ENCODE measurements around the gene KRTAP10-6. TPM values are rescaled to one million over a fixed set of nuclear protein-coding genes. Genes with fewer than 3 reads are reported as not detected.
"Not testable (repeated sequence)": the region's sequence is repeated elsewhere in the genome, so short reads cannot be mapped to it uniquely, and the experiment has no call there.

The KRTAP10-6 gene
- total RNA-seq, 2 experiments from 2014 or later = not detected

DNA sequence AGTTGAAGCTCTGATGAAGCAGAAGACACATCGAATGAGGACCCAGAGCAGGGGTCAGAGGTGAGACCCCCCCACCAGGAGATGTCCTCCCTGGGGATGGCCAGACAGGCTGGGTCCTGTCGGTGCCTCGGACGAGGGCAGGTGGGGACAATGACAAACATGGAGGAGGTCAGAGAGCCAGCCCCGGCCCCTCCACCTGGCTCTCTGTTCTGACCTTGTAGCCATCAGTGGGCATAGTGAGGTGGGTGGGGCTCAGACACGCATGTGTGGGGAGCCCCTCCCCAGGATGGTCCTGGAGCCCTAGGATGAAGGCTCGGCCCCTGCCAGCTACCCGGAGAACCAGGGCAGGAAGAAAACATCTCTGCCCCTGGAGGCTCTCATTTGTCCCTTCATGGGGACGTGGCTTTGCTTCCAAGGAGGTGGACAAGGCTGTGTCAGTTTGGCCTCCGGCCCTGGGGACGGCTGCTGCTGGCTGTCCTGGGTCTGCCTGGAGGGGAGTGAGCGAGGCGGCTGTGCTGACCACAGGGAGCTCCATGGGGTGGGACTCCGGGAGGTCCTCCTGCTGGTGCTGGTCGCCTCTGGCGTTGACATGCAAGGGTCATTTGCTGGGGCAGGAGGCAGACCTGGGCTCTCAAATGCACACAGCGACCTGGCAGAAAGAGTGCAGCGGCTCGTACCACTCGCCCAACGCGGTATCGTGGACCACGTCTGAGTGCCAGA is 2.6 kb downstream of the KRTAP10-6 start:
- ChIA-PET CTCF (no interaction called here), POLR2A (no interaction called here)
- Mint-ChIP-seq H3K27me3 (peaks cover 33% of the 10 kb centered on the region), H3K4me1 (peaks cover 2% of the 10 kb centered on the region), H3K4me3 (no peak overlapping the region), H3K27ac (no peak overlapping the region), H3K36me3 (ENCODE audit: low read depth) (no peaks in the 10 kb centered on the region), H3K9me3 (no peaks in the 10 kb centered on the region)
- no peak for DNase-seq

DNA sequence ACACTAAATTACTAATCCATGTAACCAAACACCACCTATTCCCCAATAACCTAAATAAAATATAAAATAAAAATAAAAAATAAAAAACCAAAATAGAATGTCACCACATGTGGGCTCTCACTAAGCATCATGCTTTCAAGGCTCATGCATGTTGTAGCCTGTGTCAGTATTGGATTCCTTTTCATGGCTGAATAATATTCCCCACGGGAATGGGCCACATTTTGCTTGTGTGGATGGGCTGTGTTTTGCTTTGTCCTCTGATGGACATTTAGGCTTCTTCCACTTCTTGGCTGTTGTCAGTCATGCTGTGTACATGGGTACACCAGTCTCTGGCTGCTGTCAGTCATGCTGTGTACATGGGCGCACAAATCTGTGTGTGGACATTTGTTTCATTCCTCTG is 3.2 kb downstream of the KRTAP10-6 start:
- no peak overlapping the region for H3K27ac Mint-ChIP-seq
- H3K27me3 Mint-ChIP-seq = peaks cover 34% of the 10 kb centered on the region
- no peaks in the 10 kb centered on the region for H3K36me3 Mint-ChIP-seq (ENCODE audit: low read depth)
- H3K4me3 Mint-ChIP-seq = no peak overlapping the region
- no peaks in the 10 kb centered on the region for H3K9me3 Mint-ChIP-seq
- ChIA-PET POLR2A (no interaction called here), CTCF (no interaction called here)
- DNase-seq = no peak
- H3K4me1 Mint-ChIP-seq = peaks cover 6% of the 10 kb centered on the region

DNA sequence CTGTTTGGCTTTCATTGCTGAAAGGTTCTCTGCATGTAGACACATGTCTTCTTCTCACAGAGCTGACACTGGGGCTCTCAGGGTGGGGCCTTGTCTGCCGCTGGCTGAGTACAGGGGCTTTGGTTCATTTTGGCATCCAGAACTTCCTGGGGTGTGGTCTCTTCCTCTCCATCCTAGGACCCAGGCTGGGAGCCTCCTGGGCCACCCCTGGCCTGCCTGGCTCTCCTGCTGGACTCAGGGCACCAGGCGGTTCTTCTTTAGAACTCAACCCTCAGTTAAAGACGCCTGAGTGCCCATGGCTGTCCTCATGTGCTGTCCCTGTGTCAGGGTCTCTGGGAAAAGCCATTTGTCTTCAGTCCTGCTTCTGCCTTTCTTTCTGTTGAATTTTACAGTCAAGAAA is 6.4 kb downstream of the KRTAP10-6 start:
- POLR2A ChIA-PET = no interaction called here
- H3K27me3 Mint-ChIP-seq = peaks cover 37% of the 10 kb centered on the region
- no peak for DNase-seq
- H3K27ac Mint-ChIP-seq = no peak overlapping the region
- peaks cover 13% of the 10 kb centered on the region for H3K4me1 Mint-ChIP-seq
- CTCF ChIA-PET = no interaction called here
- H3K4me3 Mint-ChIP-seq = no peak overlapping the region
- peaks cover 3% of the 10 kb centered on the region for H3K36me3 Mint-ChIP-seq (ENCODE audit: low read depth)
- H3K9me3 Mint-ChIP-seq = peaks cover 8% of the 10 kb centered on the region

DNA sequence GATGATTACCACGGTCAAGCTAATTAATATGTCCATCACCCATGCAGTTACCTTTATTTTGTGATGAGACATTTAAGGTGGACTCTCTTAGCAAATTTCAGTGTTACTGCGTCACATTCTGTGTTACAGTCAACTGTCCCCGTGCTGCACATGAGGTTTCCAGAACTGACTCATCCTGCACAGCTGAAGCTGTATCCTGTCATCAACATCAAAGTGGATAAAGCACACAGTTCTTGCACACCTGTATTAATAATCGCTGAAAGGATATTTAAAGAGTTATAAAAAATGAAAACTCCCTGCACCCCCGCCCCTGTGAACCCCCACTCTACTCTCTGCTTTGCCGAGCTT is 8.5 kb downstream of the KRTAP10-6 start:
- Mint-ChIP-seq H3K4me3 (no peak overlapping the region), H3K27me3 (peaks cover 34% of the 10 kb centered on the region), H3K27ac (no peak overlapping the region), H3K36me3 (ENCODE audit: low read depth) (peaks cover 3% of the 10 kb centered on the region), H3K4me1 (peaks cover 13% of the 10 kb centered on the region), H3K9me3 (peaks cover 15% of the 10 kb centered on the region)
- ChIA-PET POLR2A (interaction anchor here (1.3 to 2.3 kb wide), 2 partner anchors 35 to 188 kb away, joined by 3 to 6 read pairs; no protein-coding TSS in a partner anchor), CTCF (no interaction called here)
- peak; percentile 46 for DNase-seq

DNA sequence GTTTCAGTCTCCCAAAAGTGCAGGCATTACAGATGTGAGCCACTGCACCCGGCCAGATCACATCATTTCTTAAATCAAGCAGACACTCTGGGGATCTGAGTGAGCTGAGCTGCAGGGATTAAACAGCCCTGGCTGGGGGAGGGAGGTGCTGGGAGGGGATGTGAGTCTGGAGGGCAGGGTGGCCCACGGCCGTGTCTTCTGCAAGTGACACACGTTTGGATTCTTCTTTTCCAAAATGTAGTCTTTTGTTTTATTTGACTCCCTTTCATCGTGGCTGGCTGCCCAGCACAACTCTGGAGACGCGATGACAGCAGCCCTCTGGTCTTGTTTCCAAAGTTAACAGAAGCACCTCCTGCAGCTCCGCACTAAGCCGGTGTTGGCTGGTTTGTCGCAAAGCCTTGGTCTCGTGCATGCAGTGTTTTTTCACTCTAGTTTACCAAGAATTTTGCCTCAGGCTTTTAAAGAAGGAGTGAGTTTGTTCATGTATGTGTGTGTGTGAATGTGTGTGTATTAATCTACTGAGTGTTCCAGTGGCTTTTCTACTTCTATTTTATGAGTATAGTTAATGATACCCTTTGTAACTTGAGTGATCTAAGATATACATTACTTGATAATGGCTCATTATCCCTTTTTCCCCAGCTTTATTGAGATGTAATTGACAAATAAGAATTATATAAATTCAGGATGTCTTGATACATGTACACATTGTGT is 9.1 kb downstream of the KRTAP10-6 start:
- no peak overlapping the region for H3K27ac Mint-ChIP-seq
- peaks cover 18% of the 10 kb centered on the region for H3K9me3 Mint-ChIP-seq
- H3K4me3 Mint-ChIP-seq = no peak overlapping the region
- POLR2A ChIA-PET = interaction anchor here (1.3 to 2.3 kb wide), 2 partner anchors 36 to 188 kb away, joined by 3 to 6 read pairs; no protein-coding TSS in a partner anchor
- peaks cover 3% of the 10 kb centered on the region for H3K36me3 Mint-ChIP-seq (ENCODE audit: low read depth)
- DNase-seq = no peak
- H3K4me1 Mint-ChIP-seq = peaks cover 13% of the 10 kb centered on the region
- H3K27me3 Mint-ChIP-seq = peaks cover 34% of the 10 kb centered on the region
- CTCF ChIA-PET = no interaction called here

DNA sequence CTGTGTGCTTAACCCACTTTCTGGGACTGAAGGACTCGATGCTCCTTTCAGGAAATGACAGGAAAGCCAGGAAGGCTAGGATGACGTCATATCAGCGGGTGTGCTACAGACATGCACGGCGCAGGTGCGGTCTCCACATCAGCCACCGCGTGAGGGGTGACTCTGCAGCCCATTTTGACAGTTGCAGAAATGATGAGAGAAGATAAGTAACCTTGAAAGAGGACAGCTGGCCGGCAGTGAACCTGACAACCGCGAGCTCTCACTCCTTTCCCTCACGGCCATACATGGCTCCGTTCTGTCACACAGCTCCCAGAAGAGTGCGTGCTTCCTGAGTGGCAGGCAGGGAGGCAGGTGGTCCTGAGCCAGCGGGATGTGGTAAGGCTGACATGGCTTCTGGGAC is 10.2 kb downstream of the KRTAP10-6 start:
- no peak for DNase-seq
- H3K4me3 Mint-ChIP-seq = no peak overlapping the region
- peaks cover 13% of the 10 kb centered on the region for H3K4me1 Mint-ChIP-seq
- H3K27ac Mint-ChIP-seq = no peak overlapping the region
- peaks cover 24% of the 10 kb centered on the region for H3K27me3 Mint-ChIP-seq
- peaks cover 26% of the 10 kb centered on the region for H3K9me3 Mint-ChIP-seq
- H3K36me3 Mint-ChIP-seq (ENCODE audit: low read depth) = peaks cover 6% of the 10 kb centered on the region
- POLR2A ChIA-PET = interaction anchor here (0.8 kb wide), 1 partner anchor 35 kb away, joined by 3 read pairs; no protein-coding TSS in a partner anchor
- CTCF ChIA-PET = no interaction called here

DNA sequence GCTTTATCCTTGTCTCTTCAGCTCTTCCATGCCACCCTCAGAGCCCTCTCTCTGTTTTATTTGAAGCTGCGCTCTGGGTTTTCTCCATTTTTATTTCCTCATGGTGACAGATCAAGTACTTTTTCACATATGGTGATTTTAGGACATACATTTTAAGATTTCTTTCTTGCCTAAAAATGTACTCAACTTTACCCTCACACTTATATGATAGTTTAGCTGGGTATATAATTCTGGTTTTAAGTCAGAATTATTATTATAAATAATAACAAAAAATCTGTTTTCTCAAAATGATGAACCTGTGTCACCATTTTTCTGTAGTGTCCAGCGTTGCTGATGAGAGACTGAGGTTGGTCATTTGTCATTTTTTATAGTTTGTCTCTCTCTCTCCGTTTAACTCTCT is 11.1 kb downstream of the KRTAP10-6 start:
- Mint-ChIP-seq H3K27me3 (peaks cover 16% of the 10 kb centered on the region), H3K4me3 (no peak overlapping the region), H3K27ac (no peak overlapping the region), H3K36me3 (ENCODE audit: low read depth) (peaks cover 6% of the 10 kb centered on the region), H3K9me3 (peaks cover 31% of the 10 kb centered on the region), H3K4me1 (peaks cover 13% of the 10 kb centered on the region)
- POLR2A ChIA-PET = no interaction called here
- CTCF ChIA-PET = no interaction called here
- no peak for DNase-seq

DNA sequence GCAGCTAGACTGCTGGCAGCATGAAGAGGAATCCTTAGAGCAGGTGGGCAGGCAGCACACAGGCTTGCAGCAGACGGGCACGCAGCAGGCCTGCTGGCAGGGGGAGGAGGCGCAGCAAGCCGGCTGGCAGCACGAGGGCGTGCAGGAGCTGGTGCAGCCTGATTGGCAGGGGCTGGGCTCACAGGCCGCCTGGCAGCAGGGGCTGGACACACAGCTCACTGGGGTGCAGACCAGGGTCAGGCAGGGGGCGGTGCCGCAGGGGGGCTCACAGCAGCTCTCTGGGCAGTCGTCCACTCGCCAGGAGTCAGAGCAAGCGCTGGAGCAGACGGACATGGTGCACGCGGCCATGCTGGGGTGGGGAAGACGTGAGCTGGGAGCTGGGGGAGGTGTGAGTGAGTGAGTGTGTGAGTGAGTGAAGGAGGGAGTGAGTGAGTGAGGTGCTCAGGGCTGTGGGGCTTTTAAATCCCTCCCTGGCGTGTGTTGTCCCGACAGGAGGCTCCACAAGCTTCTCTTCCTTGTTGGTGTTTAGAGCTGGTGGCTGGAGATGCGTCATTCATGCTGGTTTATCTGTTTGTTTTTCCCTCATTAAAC is 12.0 kb downstream of the KRTAP10-6 start, which contains the start of gene KRTAP10-5:
KRTAP10-5 (minus strand) TSS at position 374 of the 591 bp plus-strand sequence; CDS start at position 348, 26 bp downstream.
- Mint-ChIP-seq H3K9me3 (peaks cover 35% of the 10 kb centered on the region), H3K4me1 (peaks cover 13% of the 10 kb centered on the region)
- CTCF ChIA-PET; H3K4me3 Mint-ChIP-seq; POLR2A ChIA-PET; H3K27me3 Mint-ChIP-seq; DNase-seq; H3K36me3 Mint-ChIP-seq (ENCODE audit: low read depth); H3K27ac Mint-ChIP-seq: not testable (repeated sequence)

DNA sequence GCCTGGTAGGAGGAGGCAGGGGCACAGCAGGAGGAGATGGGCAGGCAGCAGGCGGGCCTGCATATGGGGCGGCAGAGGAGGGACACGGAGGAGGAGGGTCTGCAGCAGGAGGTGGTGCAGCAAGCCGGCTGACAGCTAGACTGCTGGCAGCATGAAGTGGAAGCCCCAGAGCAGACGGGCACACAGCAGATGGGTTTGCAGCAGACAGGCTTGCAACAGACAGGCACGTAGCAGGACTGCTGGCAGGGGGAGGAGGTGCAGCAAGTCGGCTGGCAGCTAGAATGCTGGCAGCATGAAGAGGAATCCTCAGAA is 12.5 kb downstream of the KRTAP10-6 start:
- CTCF ChIA-PET = no interaction called here
- Mint-ChIP-seq H3K27me3 (peaks cover 6% of the 10 kb centered on the region), H3K36me3 (ENCODE audit: low read depth) (peaks cover 6% of the 10 kb centered on the region), H3K27ac (no peak overlapping the region), H3K9me3 (peaks cover 35% of the 10 kb centered on the region), H3K4me3 (no peak overlapping the region), H3K4me1 (peaks cover 13% of the 10 kb centered on the region)
- no peak for DNase-seq
- POLR2A ChIA-PET = no interaction called here

DNA sequence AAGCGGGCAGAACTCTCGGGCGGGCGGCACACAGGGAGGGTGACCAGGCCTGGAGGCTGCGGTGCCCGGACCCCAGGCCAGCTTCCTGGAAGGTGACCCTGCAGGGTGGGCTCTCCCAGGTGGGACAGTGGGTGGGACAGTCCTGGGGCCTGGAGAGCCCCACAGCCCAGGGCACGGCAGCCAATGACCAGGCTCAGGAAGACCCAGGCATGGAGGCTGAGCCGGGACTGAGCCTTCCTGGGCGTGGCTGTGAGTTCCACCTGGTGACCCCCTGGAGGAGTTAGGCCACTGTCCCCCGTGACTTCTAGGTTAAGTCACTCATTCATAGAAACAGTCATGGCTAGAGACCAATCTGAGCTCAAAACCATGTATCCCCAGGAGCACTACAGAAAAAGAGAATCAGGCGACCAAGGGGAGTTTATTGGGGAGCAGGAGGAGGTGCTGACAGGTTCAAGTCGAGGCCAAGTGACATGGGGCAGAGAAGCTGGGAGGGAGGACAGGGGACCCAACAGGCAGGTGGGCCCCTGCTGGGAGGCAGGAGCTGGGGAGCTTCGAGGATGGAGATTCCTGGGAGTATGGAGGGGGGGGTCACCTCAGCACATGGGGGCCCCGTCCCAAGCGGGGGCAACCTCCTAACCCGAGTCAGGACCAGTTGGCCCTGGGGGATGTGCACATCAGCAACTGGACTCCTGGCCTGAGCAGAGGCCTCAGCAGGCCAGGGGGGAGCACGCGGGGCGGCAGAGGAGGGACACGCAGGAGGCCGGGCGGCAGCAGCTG is 13.1 kb downstream of the KRTAP10-6 start:
- CTCF ChIA-PET = no interaction called here
- POLR2A ChIA-PET = no interaction called here
- Mint-ChIP-seq H3K27ac (no peak overlapping the region), H3K4me1 (peaks cover 10% of the 10 kb centered on the region), H3K27me3 (peaks cover 5% of the 10 kb centered on the region), H3K36me3 (ENCODE audit: low read depth) (peaks cover 6% of the 10 kb centered on the region), H3K9me3 (peaks cover 35% of the 10 kb centered on the region), H3K4me3 (no peak overlapping the region)
- no peak for DNase-seq

DNA sequence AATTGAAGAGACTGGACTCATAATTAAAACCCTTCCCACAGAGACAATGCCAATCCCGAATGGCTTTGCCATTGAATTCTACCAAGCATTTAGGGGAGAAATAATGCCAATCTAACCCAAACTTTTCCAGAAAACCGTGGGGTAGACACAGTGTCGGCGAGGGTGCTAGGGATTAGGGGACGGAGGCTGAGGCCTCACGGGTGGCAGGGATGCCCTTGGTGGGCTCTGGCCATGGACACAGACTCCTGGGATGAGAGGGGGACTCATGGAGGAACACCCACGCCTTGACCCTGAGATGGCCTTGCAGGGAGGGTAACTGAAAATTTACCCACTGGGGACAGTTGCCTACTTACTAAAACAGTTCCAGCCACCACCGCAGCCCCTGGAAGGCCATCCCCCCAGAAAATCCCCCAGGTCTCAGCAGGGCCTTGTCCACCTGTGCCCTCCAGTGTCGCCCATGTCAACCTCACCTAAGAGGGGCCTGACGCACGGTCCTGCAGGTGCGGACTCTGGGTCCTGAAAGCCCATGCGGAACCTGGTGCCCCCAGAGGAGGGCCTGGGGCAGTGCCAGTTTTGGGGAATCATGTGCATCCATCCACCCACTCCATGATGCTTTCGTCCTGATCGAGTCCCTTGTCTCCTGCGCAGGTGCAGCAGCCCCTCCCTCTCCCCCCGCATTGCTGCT is 13.8 kb downstream of the KRTAP10-6 start:
- ChIA-PET POLR2A (interaction anchor here (1.1 kb wide), 1 partner anchor 14 kb away, joined by 3 read pairs; the partner anchor contains the start of gene KRTAP10-6), CTCF (no interaction called here)
- peaks cover 5% of the 10 kb centered on the region for H3K27me3 Mint-ChIP-seq
- H3K4me3 Mint-ChIP-seq = no peak overlapping the region
- peaks cover 6% of the 10 kb centered on the region for H3K36me3 Mint-ChIP-seq (ENCODE audit: low read depth)
- H3K27ac Mint-ChIP-seq = no peak overlapping the region
- H3K9me3 Mint-ChIP-seq = peaks cover 35% of the 10 kb centered on the region
- H3K4me1 Mint-ChIP-seq = peaks cover 3% of the 10 kb centered on the region
- DNase-seq = no peak

DNA sequence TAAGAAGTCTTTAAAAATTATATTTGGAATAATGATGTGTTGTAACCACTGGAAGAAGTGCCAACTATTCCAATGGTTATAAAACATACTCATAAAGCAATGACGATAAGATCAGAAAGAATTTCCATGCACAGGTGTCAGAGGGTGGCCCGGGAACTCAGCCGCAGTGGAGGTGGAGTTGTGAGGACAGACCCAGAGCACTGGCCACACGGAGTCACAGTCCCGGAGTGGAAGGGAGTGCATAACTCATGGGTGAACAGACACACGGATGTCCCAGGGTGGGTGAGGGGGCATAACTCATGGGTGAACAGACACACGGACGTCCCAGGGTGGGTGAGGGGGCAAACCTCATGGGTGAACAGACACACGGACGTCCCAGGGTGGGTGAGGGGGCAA is 16.3 kb downstream of the KRTAP10-6 start:
- H3K27ac Mint-ChIP-seq = no peak overlapping the region
- peaks cover 2% of the 10 kb centered on the region for H3K4me1 Mint-ChIP-seq
- CTCF ChIA-PET = no interaction called here
- H3K36me3 Mint-ChIP-seq (ENCODE audit: low read depth) = peaks cover 3% of the 10 kb centered on the region
- H3K9me3 Mint-ChIP-seq = peaks cover 28% of the 10 kb centered on the region
- no peak overlapping the region for H3K4me3 Mint-ChIP-seq
- POLR2A ChIA-PET = no interaction called here
- no peak for DNase-seq
- peaks cover 2% of the 10 kb centered on the region for H3K27me3 Mint-ChIP-seq
